NT2/D1 (cell line): ENCODE data around the gene RAB15.

Experiments used
- SUZ12 ChIP-seq: IDR thresholded peaks from 2 replicates; pipeline ENCODE4 v1.6.1; 2011; ENCODE audit not compliant: insufficient read length, insufficient read depth; ENCODE audit errors: extremely low read depth
- YY1 ChIP-seq: IDR thresholded peaks from 2 replicates; pipeline ENCODE4 v1.6.1; 2011; ENCODE audit not compliant: insufficient read length, insufficient read depth
- ZNF274 ChIP-seq: IDR thresholded peaks from 2 replicates; pipeline ENCODE4 v1.6.1; 2011; ENCODE audit warnings: mild to moderate bottlenecking, low read depth, low read length

DNA sequence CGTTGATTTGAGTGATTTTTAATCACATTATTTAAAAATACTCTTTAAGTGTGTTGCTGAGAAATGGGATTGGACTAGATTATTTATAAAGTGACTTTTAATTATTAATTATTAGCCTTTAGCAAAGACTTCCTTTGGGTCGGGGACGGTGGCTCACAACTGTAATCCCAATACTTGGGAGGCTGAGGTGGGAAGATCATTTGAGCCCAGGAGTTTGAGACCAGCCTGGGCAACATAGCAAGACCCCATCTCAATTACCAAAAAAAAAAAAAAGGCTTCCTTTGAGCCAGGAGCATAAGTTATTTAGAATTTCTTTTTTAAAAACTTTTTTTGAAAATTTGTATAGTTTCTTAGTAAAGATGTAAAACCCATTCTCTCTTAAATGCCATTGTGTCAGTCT, 49.1 kb downstream of the RAB15 start:
- no peak for TF ChIP-seq ZNF274
- no peak for TF ChIP-seq SUZ12
- TF ChIP-seq YY1, result no peak
